Astrocyte (in vitro differentiated cells and primary cell): ENCODE measurements around the gene SPOCK3. TPM values are rescaled to one million over a fixed set of nuclear protein-coding genes. Genes with fewer than 3 reads are reported as not detected.

Experiments
- DNase-seq: peaks from one replicate; pipeline ENCODE4 v3.0.0-alpha.2; 2010; ENCODE audit warnings: low read depth
- FAIRE-seq: peaks from 2 replicates; lab custom pipeline; 2011; peaks lifted over from hg19 to GRCh38; lab: Jason Lieb, UNC
- H2AFZ ChIP-seq: 2 replicates; pipeline ENCODE4 v1.6.0; 2012; ENCODE audit warnings: low read depth, low read length, inconsistent platforms
- H3K27ac ChIP-seq: 2 replicates; pipeline ENCODE4 v1.5.1; 2011; ENCODE audit warnings: low read depth, low read length, inconsistent platforms
- H3K27me3 ChIP-seq: 2 replicates; pipeline ENCODE4 v1.6.0; 2011; ENCODE audit warnings: low read length, inconsistent platforms; ENCODE audit not compliant: insufficient read depth
- H3K36me3 ChIP-seq: 2 replicates; pipeline ENCODE4 v1.5.1; 2011; ENCODE audit warnings: low read length, inconsistent platforms; ENCODE audit not compliant: insufficient read depth
- H3K4me1 ChIP-seq: 2 replicates; pipeline ENCODE4 v1.5.1; 2011; ENCODE audit warnings: low read length, inconsistent platforms; ENCODE audit not compliant: insufficient read depth
- H3K4me2 ChIP-seq: 2 replicates; pipeline ENCODE4 v1.6.0; 2012; ENCODE audit warnings: low read length, inconsistent platforms
- H3K4me3 ChIP-seq: 2 replicates; pipeline ENCODE4 v1.5.1; 2011; ENCODE audit warnings: low read depth, mild to moderate bottlenecking, low read length, inconsistent platforms; ENCODE audit not compliant: insufficient read depth
- H3K79me2 ChIP-seq: 2 replicates; pipeline ENCODE4 v1.6.0; 2012; ENCODE audit warnings: mild to moderate bottlenecking, low read length, inconsistent platforms; ENCODE audit not compliant: insufficient read depth
- H3K9ac ChIP-seq: 2 replicates; pipeline ENCODE4 v1.6.0; 2012; ENCODE audit warnings: mild to moderate bottlenecking, low read length, inconsistent platforms
- H3K9me3 ChIP-seq: 2 replicates; pipeline ENCODE4 v1.5.1; 2012; ENCODE audit warnings: low read depth, mild to moderate bottlenecking, low read length, inconsistent platforms; ENCODE audit not compliant: insufficient read depth
- H4K20me1 ChIP-seq: 2 replicates; pipeline ENCODE4 v1.6.0; 2012; ENCODE audit warnings: low read length, inconsistent platforms; ENCODE audit not compliant: insufficient read depth
- H3K27ac Mint-ChIP-seq: one replicate; pipeline ENCODE4 v1.8.0; 2021; ENCODE audit warnings: mild to moderate bottlenecking, mixed read lengths; ENCODE audit not compliant: unreplicated experiment
- H3K27me3 Mint-ChIP-seq: one replicate; pipeline ENCODE4 v1.8.0; 2021; ENCODE audit warnings: low read depth, mixed read lengths; ENCODE audit not compliant: unreplicated experiment
- H3K36me3 Mint-ChIP-seq: one replicate; pipeline ENCODE4 v1.8.0; 2021; ENCODE audit warnings: low read depth, mixed read lengths; ENCODE audit not compliant: unreplicated experiment
- H3K4me1 Mint-ChIP-seq: one replicate; pipeline ENCODE4 v1.8.0; 2021; ENCODE audit warnings: low read depth, mixed read lengths; ENCODE audit not compliant: unreplicated experiment
- H3K4me3 Mint-ChIP-seq: one replicate; pipeline ENCODE4 v1.8.0; 2021; ENCODE audit warnings: mild to moderate bottlenecking, moderate library complexity, mixed read lengths; ENCODE audit not compliant: unreplicated experiment
- H3K9me3 Mint-ChIP-seq: one replicate; pipeline ENCODE4 v1.8.0; 2021; ENCODE audit warnings: mild to moderate bottlenecking, mixed read lengths; ENCODE audit not compliant: unreplicated experiment
- EZH2 ChIP-seq: IDR thresholded peaks from 2 replicates; pipeline ENCODE4 v1.6.1; 2012; ENCODE audit warnings: mild to moderate bottlenecking, low read length, inconsistent platforms; ENCODE audit not compliant: insufficient read depth
- total RNA-seq: library from RNA; stranded (reverse); gene quantifications from 2 replicates; pipeline ENCODE4 v1.2.1, GENCODE V29; 2021
- TF ChIP-seq, protein P1 (sequence below): IDR thresholded peaks from 2 replicates; pipeline ENCODE4 v1.5.1; 2011; ENCODE audit warnings: low read depth, mild to moderate bottlenecking, inconsistent platforms, low read length, moderate library complexity; ENCODE audit not compliant: insufficient read depth

Gene SPOCK3
- total RNA-seq, 1 donor from 2014 or later = 0.59 TPM

- Histone ChIP-seq H3K4me1 (no peaks in the 10 kb centered on the region), H3K79me2 (no peaks in the 10 kb centered on the region), H3K9ac (no peak overlapping the region), H4K20me1 (no peaks in the 10 kb centered on the region), H3K36me3 (no peaks in the 10 kb centered on the region), H3K4me2 (peak overlapping the region; percentile 26), H2AFZ (no peak overlapping the region), H3K27ac (peak overlapping the region; percentile 29), H3K4me3 (no peak overlapping the region), H3K27me3 (no peaks in the 10 kb centered on the region), H3K9me3 (no peaks in the 10 kb centered on the region)
- Mint-ChIP-seq H3K4me1 (no peaks in the 10 kb centered on the region), H3K9me3 (peaks cover 2% of the 10 kb centered on the region), H3K4me3 (no peak overlapping the region), H3K27me3 (no peaks in the 10 kb centered on the region), H3K27ac (no peak overlapping the region), H3K36me3 (no peaks in the 10 kb centered on the region)
- TF ChIP-seq, protein P1, sequence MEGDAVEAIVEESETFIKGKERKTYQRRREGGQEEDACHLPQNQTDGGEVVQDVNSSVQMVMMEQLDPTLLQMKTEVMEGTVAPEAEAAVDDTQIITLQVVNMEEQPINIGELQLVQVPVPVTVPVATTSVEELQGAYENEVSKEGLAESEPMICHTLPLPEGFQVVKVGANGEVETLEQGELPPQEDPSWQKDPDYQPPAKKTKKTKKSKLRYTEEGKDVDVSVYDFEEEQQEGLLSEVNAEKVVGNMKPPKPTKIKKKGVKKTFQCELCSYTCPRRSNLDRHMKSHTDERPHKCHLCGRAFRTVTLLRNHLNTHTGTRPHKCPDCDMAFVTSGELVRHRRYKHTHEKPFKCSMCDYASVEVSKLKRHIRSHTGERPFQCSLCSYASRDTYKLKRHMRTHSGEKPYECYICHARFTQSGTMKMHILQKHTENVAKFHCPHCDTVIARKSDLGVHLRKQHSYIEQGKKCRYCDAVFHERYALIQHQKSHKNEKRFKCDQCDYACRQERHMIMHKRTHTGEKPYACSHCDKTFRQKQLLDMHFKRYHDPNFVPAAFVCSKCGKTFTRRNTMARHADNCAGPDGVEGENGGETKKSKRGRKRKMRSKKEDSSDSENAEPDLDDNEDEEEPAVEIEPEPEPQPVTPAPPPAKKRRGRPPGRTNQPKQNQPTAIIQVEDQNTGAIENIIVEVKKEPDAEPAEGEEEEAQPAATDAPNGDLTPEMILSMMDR = no peak
- DNase-seq (peak; percentile 47), FAIRE-seq (no peak)
Measured at GRCh38 chr4:167274351-167274750, 40.1 kb upstream of the SPOCK3 start.

DNA sequence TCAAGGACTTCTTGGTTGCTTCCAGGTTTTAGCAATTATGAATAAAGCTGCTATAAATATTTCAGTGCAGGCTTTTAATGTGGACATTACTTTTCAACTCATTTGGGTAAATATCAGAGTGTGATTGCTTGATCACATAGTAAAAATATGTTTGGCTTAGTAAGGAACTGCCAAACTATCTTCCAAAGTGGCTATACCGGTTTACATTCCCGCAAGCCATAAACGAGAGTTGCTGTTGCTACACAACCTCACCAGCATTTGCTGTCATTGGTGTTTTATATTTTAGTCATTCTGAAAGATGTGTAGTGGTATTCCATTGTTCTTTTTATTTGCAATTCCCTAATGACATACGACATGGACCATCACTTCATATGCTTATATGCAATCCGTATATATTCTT, 30.9 kb upstream of the SPOCK3 start:
- Histone ChIP-seq H4K20me1 (no peaks in the 10 kb centered on the region), H3K4me3 (no peak overlapping the region), H3K79me2 (no peaks in the 10 kb centered on the region), H3K4me2 (no peak overlapping the region), H3K27ac (no peak overlapping the region), H3K4me1 (no peaks in the 10 kb centered on the region), H3K36me3 (no peaks in the 10 kb centered on the region), H3K27me3 (no peaks in the 10 kb centered on the region), H3K9ac (no peak overlapping the region), H3K9me3 (no peaks in the 10 kb centered on the region), H2AFZ (no peak overlapping the region)
- no peak overlapping the region for H3K4me3 Mint-ChIP-seq
- no peak for FAIRE-seq
- H3K27me3 Mint-ChIP-seq = no peaks in the 10 kb centered on the region
- peaks cover 4% of the 10 kb centered on the region for H3K4me1 Mint-ChIP-seq
- H3K9me3 Mint-ChIP-seq = no peaks in the 10 kb centered on the region
- H3K36me3 Mint-ChIP-seq = no peaks in the 10 kb centered on the region
- no peak overlapping the region for H3K27ac Mint-ChIP-seq
- DNase-seq = no peak
- no peak for TF ChIP-seq EZH2
- TF ChIP-seq, protein P1 = no peak

- H3K4me3 ChIP-seq = no peak overlapping the region
- Mint-ChIP-seq H3K4me3 (no peak overlapping the region), H3K27ac (no peak overlapping the region), H3K36me3 (no peaks in the 10 kb centered on the region), H3K9me3 (no peaks in the 10 kb centered on the region), H3K4me1 (no peaks in the 10 kb centered on the region), H3K27me3 (no peaks in the 10 kb centered on the region)
- TF ChIP-seq EZH2 = no peak
- TF ChIP-seq, protein P1 = no peak
- no peaks in the 10 kb centered on the region for H3K4me1 ChIP-seq
- H3K27me3 ChIP-seq = no peaks in the 10 kb centered on the region
- H3K4me2 ChIP-seq = no peak overlapping the region
- no peak overlapping the region for H3K27ac ChIP-seq
- no peak overlapping the region for H2AFZ ChIP-seq
- no peak overlapping the region for H3K9ac ChIP-seq
- no peaks in the 10 kb centered on the region for H4K20me1 ChIP-seq
- H3K79me2 ChIP-seq = no peaks in the 10 kb centered on the region
- no peaks in the 10 kb centered on the region for H3K9me3 ChIP-seq
- H3K36me3 ChIP-seq = no peaks in the 10 kb centered on the region
- DNase-seq = no peak
- FAIRE-seq = no peak
Measured at GRCh38 chr4:167248271-167248670, 14.0 kb upstream of the SPOCK3 start.
